Measurements from ENCODE around the gene ADAMTS4. TPM values are rescaled to one million over a fixed set of nuclear protein-coding genes. Genes with fewer than 3 reads are reported as not detected.

The ADAMTS4 gene
- total and polyA plus RNA-seq, 9 of the 15 experiments (the other 6 are each of a cell fraction or from before 2014, with no cell fraction given): 0.07 to 3.7 (median 0.41) TPM

DNA sequence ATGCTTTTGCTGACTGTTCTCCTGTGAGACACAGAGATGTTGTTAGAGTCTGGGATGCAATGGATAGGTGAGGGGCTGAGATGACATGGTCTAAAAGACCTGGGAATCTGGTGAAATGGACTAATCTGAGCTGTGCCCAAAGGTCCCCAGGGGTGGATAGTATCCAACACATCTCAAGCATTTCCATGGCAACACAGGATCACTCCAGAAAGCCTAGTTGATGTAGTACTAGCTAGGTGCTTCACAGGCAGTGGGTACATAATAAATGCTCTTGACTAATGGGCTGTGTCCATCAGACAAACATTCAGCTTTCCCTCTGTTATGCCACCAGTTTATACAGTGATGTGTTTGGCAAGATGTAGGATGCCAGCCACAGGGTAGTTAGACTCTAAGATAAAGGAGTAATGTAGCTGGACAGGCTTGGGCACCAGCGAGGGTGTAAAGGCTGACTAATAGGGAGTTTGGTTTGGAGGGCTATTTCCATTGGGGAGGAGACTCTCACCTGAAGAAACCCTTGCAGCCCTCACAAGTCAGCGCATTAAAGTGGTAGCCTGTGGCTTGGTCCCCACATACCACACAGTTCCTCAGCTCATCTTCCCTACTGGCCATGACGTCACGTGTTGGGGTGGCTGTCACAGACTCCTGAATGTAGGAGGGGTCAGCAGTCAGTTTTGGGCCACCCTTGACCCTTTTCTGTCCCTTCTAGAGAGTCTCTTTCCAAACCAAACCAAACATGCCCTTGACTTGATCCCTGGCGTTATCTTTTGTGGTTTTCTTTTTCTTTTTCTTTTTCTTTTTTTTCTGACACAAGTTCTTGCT lies 37.3 kb upstream of the ADAMTS4 start:
- BruUV-seq (replicated peaks): no TSS peak
- Histone ChIP-seq H3K9me3 (replicated peaks; ENCODE audit: control insufficient read depth, insufficient read depth, low read depth, low read length) (no peaks in the 10 kb centered on the region), H3K9me1 (ENCODE audit: control insufficient read depth, insufficient read depth, low read length) (no peaks in the 10 kb centered on the region), H3K4me1 (replicated peaks in 1 of 2; ENCODE audit: control insufficient read depth in 2 of 2, insufficient read depth in 2 of 2, low read length in 2 of 2) (peaks cover 0 to 17% of the 10 kb centered on the region in 2 experiments; a peak in 1 of 5 replicates), H3K27ac (ENCODE audit: extremely low read depth, low read depth, low read length) (no peak overlapping the region), H3K36me3 (ENCODE audit: control insufficient read depth, insufficient read depth, low read length) (peaks cover under 1% of the 10 kb centered on the region; the same call in 1 of the 3 replicates), H4K20me1 (replicated peaks; ENCODE audit: control insufficient read depth, insufficient read depth, low read length) (no peaks in the 10 kb centered on the region), H3K9ac (ENCODE audit: insufficient read depth in 1 of 2, low read depth in 2 of 2, low read length in 2 of 2) (no peak overlapping the region), H3K27me3 (ENCODE audit: control insufficient read depth in 2 of 2, insufficient read depth in 2 of 2, low read length in 2 of 2) (no peaks in the 10 kb centered on the region), H2AFZ (ENCODE audit: low read depth, low read length) (no peak overlapping the region), H3K79me2 (ENCODE audit: control insufficient read depth, insufficient read depth, low read length) (no peaks in the 10 kb centered on the region), H3K4me3 (no peak overlapping the region), H3K4me2 (ENCODE audit: insufficient read depth, low read length) (no peak overlapping the region)
- ATAC-seq (peak; percentile 45; the same call in 2 of the 3 replicates), FAIRE-seq (no peak), DNase-seq (ENCODE audit: extremely low read depth in 1 of 4, low spot score in 3 of 4) (no peak)
- ChIA-PET CTCF (ENCODE audit: low intra/inter-chr PET ratio) (no interaction called here), POLR2A (interaction anchor here (0.7 to 1.9 kb wide), 3 partner anchors 10 to 175 kb away, joined by 3 to 8 read pairs (median 7); partner anchors contain the start of gene TOMM40L)
- 7% methylated on average over 5 of the region's 5 CpGs for WGBS (ENCODE audit: insufficient coverage, low coverage, missing lambda C conversion rate)
- intact Hi-C loops (cut with micrococcal nuclease) (no loop called here), in situ Hi-C loops (cut with MboI) (no loop called here)
- TF ChIP-seq ATF7 (IDR thresholded peaks at IDR 0.05): peak; percentile 65
- TF ChIP-seq, protein P1, sequence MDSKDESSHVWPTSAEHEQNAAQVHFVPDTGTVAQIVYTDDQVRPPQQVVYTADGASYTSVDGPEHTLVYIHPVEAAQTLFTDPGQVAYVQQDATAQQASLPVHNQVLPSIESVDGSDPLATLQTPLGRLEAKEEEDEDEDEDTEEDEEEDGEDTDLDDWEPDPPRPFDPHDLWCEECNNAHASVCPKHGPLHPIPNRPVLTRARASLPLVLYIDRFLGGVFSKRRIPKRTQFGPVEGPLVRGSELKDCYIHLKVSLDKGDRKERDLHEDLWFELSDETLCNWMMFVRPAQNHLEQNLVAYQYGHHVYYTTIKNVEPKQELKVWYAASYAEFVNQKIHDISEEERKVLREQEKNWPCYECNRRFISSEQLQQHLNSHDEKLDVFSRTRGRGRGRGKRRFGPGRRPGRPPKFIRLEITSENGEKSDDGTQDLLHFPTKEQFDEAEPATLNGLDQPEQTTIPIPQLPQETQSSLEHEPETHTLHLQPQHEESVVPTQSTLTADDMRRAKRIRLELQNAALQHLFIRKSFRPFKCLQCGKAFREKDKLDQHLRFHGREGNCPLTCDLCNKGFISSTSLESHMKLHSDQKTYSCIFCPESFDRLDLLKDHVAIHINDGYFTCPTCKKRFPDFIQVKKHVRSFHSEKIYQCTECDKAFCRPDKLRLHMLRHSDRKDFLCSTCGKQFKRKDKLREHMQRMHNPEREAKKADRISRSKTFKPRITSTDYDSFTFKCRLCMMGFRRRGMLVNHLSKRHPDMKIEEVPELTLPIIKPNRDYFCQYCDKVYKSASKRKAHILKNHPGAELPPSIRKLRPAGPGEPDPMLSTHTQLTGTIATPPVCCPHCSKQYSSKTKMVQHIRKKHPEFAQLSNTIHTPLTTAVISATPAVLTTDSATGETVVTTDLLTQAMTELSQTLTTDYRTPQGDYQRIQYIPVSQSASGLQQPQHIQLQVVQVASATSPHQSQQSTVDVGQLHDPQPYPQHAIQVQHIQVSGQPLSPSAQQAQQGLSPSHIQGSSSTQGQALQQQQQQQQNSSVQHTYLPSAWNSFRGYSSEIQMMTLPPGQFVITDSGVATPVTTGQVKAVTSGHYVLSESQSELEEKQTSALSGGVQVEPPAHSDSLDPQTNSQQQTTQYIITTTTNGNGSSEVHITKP (IDR thresholded peaks at IDR 0.05; ENCODE audit: partially characterized antibody): peak; percentile 13
- TF ChIP-seq, protein P2, sequence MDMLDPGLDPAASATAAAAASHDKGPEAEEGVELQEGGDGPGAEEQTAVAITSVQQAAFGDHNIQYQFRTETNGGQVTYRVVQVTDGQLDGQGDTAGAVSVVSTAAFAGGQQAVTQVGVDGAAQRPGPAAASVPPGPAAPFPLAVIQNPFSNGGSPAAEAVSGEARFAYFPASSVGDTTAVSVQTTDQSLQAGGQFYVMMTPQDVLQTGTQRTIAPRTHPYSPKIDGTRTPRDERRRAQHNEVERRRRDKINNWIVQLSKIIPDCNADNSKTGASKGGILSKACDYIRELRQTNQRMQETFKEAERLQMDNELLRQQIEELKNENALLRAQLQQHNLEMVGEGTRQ (CRISPR knock-in tag; IDR thresholded peaks at IDR 0.05): peak; percentile 38; the same call in 1 of the 2 replicates
- TF ChIP-seq SLC30A9 (CRISPR knock-in tag; IDR thresholded peaks at IDR 0.05): no peak
- TF ChIP-seq RFX1 (IDR thresholded peaks at IDR 0.05): peak; percentile 60; the same call in 1 of the 2 replicates
- peak; percentile 56 for TF ChIP-seq CREM (IDR thresholded peaks at IDR 0.05; ENCODE audit: low read depth)
- no peak for TF ChIP-seq ATF1 (CRISPR knock-in tag; IDR thresholded peaks at IDR 0.05)
- peak; percentile 81 for TF ChIP-seq ATF1 (tag; IDR thresholded peaks at IDR 0.05)
- TF ChIP-seq, protein P3, sequence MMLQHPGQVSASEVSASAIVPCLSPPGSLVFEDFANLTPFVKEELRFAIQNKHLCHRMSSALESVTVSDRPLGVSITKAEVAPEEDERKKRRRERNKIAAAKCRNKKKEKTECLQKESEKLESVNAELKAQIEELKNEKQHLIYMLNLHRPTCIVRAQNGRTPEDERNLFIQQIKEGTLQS (IDR thresholded peaks at IDR 0.05): peak; percentile 51; the same call in 1 of the 2 replicates
- TF ChIP-seq, protein P3 (CRISPR knock-in tag; conservative IDR thresholded peaks at IDR 0.05): no peak
- no peak for TF ChIP-seq ZNF143 (CRISPR knock-in tag; IDR thresholded peaks at IDR 0.05)
